K562 (cell line): ENCODE data around the gene PPP2R5A.

Source experiments
- CBX3 ChIP-seq, 2 experiments: IDR thresholded peaks; 1 replicate in 1 of 2; 2 replicates in 1 of 2; pipeline ENCODE4 v1.6.1; 2012; ENCODE audit warnings: inconsistent platforms in 2 of 2, low read length in 2 of 2, borderline replicate concordance in 1 of 2, control low read depth in 1 of 2
- CHD2 ChIP-seq: IDR thresholded peaks from 2 replicates; pipeline ENCODE4 v1.6.1; 2011; ENCODE audit warnings: low read depth, low read length
- CTCF ChIP-seq, 3 experiments: IDR thresholded peaks in 2 of 3; conservative IDR thresholded peaks in 1 of 3; 2 replicates each; pipeline ENCODE4 v1.5.1; 2011 to 2012; ENCODE audit warnings: low read length in 3 of 3, mild to moderate bottlenecking in 3 of 3, control low read depth in 2 of 3, improper control_type of control experiment in 1 of 3, inconsistent platforms in 1 of 3, low read depth in 1 of 3, mixed read lengths in 1 of 3, moderate library complexity in 1 of 3; ENCODE audit not compliant: insufficient read depth in 2 of 3
- FOSL1 ChIP-seq: fragments of 200-800 bp; sonication (Bioruptor generic); conservative IDR thresholded peaks from 2 replicates; pipeline ENCODE4 v1.6.1; 2016; ENCODE audit warnings: missing genetic modification characterization, missing compliant biosample characterization
- FOXP1 ChIP-seq: sonication (generic); formaldehyde crosslinking; IDR thresholded peaks from 2 replicates; pipeline ENCODE4 v1.8.0; 2022; ENCODE audit warnings: mild to moderate bottlenecking, missing genetic modification reagents
- NFRKB ChIP-seq: fragments of 450-650 bp; IDR thresholded peaks from 2 replicates; pipeline ENCODE4 v1.6.1; 2016; ENCODE audit warnings: low read depth
- NR3C1 ChIP-seq: sonication (generic); formaldehyde crosslinking; IDR thresholded peaks from 2 replicates; pipeline ENCODE4 v1.8.1; 2022; ENCODE audit warnings: missing genetic modification reagents
- POLR2A ChIP-seq: fragments of 450-650 bp; conservative IDR thresholded peaks from 2 replicates; pipeline ENCODE4 v1.6.1; 2016
- UBTF ChIP-seq, 2 experiments: IDR thresholded peaks; 2 replicates each; pipeline ENCODE4 v1.6.1; 2012; ENCODE audit warnings: improper control_type of control experiment in 2 of 2, low read depth in 2 of 2, low read length in 2 of 2, borderline replicate concordance in 1 of 2
- ZBTB26 ChIP-seq: fragments of 450-650 bp; formaldehyde crosslinking; IDR thresholded peaks from 2 replicates; pipeline ENCODE4 v1.4.0; 2022; ENCODE audit warnings: missing genetic modification characterization
- ZFP1 ChIP-seq: fragments of 450-650 bp; formaldehyde crosslinking; IDR thresholded peaks from 2 replicates; pipeline ENCODE4 v1.4.0; 2020; ENCODE audit warnings: mild to moderate bottlenecking, mixed read lengths
- ZNF143 ChIP-seq: sonication (generic); formaldehyde crosslinking; IDR thresholded peaks from 2 replicates; pipeline ENCODE4 v1.9.0; 2022; ENCODE audit warnings: mild to moderate bottlenecking, missing genetic modification reagents
- ZNF586 ChIP-seq: fragments of 450-650 bp; formaldehyde crosslinking; conservative IDR thresholded peaks from 2 replicates; pipeline ENCODE4 v1.4.0; 2020; ENCODE audit warnings: mild to moderate bottlenecking, moderate library complexity

GRCh38 chr1:212236664-212237220 lies 48.5 kb upstream of the PPP2R5A start:
- TF ChIP-seq ZNF586 (CRISPR knock-in tag) (no peak), FOXP1 (CRISPR knock-in tag) (no peak), CBX3 (IDR thresholded peaks at IDR 0.05; ENCODE audit: borderline replicate concordance in 1 of 2, low read length in 2 of 2) (no peak), CTCF (IDR thresholded peaks at IDR 0.05 in 2 of 3, conservative IDR thresholded peaks at IDR 0.05 in 1 of 3; ENCODE audit: insufficient read depth in 2 of 3, low read depth in 1 of 3, low read length in 3 of 3) (no peak), UBTF (IDR thresholded peaks at IDR 0.05; ENCODE audit: borderline replicate concordance in 1 of 2, low read depth in 2 of 2, low read length in 2 of 2) (no peak), FOSL1 (no peak), NFRKB (no peak), NR3C1 (CRISPR knock-in tag) (no peak), CHD2 (no peak), ZNF143 (CRISPR knock-in tag) (no peak), ZBTB26 (no peak), ZFP1 (no peak), POLR2A (no peak)
